ENCODE data around the gene ITIH5.

The ITIH5 gene

DNA sequence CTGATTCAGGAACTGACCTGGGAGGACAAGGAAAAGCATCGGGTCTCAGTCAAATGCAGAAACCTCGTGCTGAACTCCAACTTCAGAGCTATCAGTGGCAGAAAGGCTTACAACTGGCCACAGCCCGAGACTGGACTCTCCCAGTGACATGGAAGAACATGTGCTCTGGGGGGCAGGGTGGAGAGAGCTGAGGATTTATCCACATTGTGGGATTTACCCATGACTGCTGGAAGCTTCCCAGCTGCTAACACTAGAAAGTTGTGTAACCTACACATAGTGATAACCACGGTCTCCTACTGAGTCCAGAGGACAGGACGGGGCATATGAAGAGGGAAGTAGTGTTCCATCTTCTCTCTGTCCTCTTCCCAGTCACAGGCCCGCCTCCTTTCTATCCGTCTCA lies 103.4 kb downstream of the ITIH5 start:
- DNase-seq, result no peak
- H3K36me3 ChIP-seq (ENCODE audit: control insufficient read depth in 4 of 4, insufficient read depth in 4 of 4, low read length in 3 of 4), result no peaks in the 10 kb centered on the region
- H3K27me3 ChIP-seq (replicated peaks in 2 of 5; ENCODE audit: control insufficient read depth in 4 of 5, insufficient read depth in 5 of 5, low read length in 4 of 5), result no peaks in the 10 kb centered on the region
- no peak overlapping the region for H3K27ac ChIP-seq (ENCODE audit: insufficient read depth in 1 of 2, low read depth in 1 of 2, low read length in 2 of 2, poor library complexity in 1 of 2, severe bottlenecking in 2 of 2)
- H3K4me1 ChIP-seq (ENCODE audit: control extremely low read depth in 1 of 4, control insufficient read depth in 4 of 4, insufficient read depth in 4 of 4, low read length in 3 of 4), result peaks cover 0 to 5% (median 3%) of the 10 kb centered on the region in 4 experiments
- WGBS (ENCODE audit: insufficient coverage), result 89% methylated on average over 5 of the region's 7 CpGs
- CTCF ChIA-PET, result no interaction called here
- H3K9me3 ChIP-seq (ENCODE audit: control extremely low read depth in 1 of 5, control insufficient read depth in 4 of 5, insufficient read depth in 2 of 5, low read depth in 1 of 5, low read length in 4 of 5), result no peaks in the 10 kb centered on the region
- POLR2A ChIA-PET, result no interaction called here
- no peak overlapping the region for H3K4me3 ChIP-seq (ENCODE audit: control insufficient read depth in 1 of 7, extremely low read depth in 1 of 7, insufficient read depth in 4 of 7, low read depth in 2 of 7, low read length in 6 of 7)

DNA sequence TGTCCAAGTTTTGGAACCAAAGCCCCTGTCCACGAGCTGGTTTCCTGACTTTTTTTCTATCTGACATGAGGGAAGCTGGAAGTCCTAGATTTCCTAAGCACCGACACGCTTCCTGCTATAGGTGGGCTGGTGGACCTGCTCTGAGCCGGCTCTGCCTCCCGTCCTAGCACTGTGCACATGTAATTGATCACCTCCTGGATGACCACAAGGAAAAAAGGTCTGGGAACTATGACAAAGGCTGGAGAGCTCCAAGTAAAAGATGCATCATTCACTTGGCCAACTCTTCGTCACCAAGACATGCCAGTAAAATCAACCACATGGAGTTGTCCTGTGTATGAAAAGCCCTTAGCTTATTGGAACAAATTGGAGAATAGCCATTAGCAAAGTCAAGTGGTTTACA lies 104.8 kb downstream of the ITIH5 start:
- no peaks in the 10 kb centered on the region for H3K36me3 ChIP-seq (ENCODE audit: control insufficient read depth in 4 of 4, insufficient read depth in 4 of 4, low read length in 3 of 4)
- CTCF ChIA-PET, result interaction anchor here (1.0 to 1.2 kb wide), 2 partner anchors 11 to 36 kb away, joined by 3 to 4 read pairs; no protein-coding TSS in a partner anchor
- H3K4me1 ChIP-seq (ENCODE audit: control extremely low read depth in 1 of 4, control insufficient read depth in 4 of 4, insufficient read depth in 4 of 4, low read length in 3 of 4), result peaks cover 0 to 5% (median 3%) of the 10 kb centered on the region in 4 experiments
- POLR2A ChIA-PET, result no interaction called here
- H3K27me3 ChIP-seq (replicated peaks in 2 of 5; ENCODE audit: control insufficient read depth in 4 of 5, insufficient read depth in 5 of 5, low read length in 4 of 5), result peaks cover 0 to 4% (median 0%) of the 10 kb centered on the region in 5 experiments
- no peak overlapping the region for H3K4me3 ChIP-seq (ENCODE audit: control insufficient read depth in 1 of 7, extremely low read depth in 1 of 7, insufficient read depth in 4 of 7, low read depth in 2 of 7, low read length in 6 of 7)
- no peaks in the 10 kb centered on the region for H3K9me3 ChIP-seq (ENCODE audit: control extremely low read depth in 1 of 5, control insufficient read depth in 4 of 5, insufficient read depth in 2 of 5, low read depth in 1 of 5, low read length in 4 of 5)
- DNase-seq, result no peak
- WGBS (ENCODE audit: insufficient coverage), result 96% methylated on average over 6 of the region's 6 CpGs
- H3K27ac ChIP-seq (ENCODE audit: insufficient read depth in 1 of 2, low read depth in 1 of 2, low read length in 2 of 2, poor library complexity in 1 of 2, severe bottlenecking in 2 of 2), result no peak overlapping the region

GRCh38 chr10:7561216-7561893 lies 105.4 kb downstream of the ITIH5 start:
- CTCF ChIA-PET, result interaction anchor here (0.8 to 1.0 kb wide), 2 partner anchors 12 to 15 kb away, joined by 3 read pairs; no protein-coding TSS in a partner anchor
- 94% methylated on average over 19 of the region's 19 CpGs for WGBS (ENCODE audit: insufficient coverage)
- peaks cover 0 to 4% (median 0%) of the 10 kb centered on the region in 5 experiments for H3K27me3 ChIP-seq (replicated peaks in 2 of 5; ENCODE audit: control insufficient read depth in 4 of 5, insufficient read depth in 5 of 5, low read length in 4 of 5)
- POLR2A ChIA-PET, result no interaction called here
- no peaks in the 10 kb centered on the region for H3K36me3 ChIP-seq (ENCODE audit: control insufficient read depth in 4 of 4, insufficient read depth in 4 of 4, low read length in 3 of 4)
- no peaks in the 10 kb centered on the region for H3K9me3 ChIP-seq (ENCODE audit: control extremely low read depth in 1 of 5, control insufficient read depth in 4 of 5, insufficient read depth in 2 of 5, low read depth in 1 of 5, low read length in 4 of 5)
- peaks cover 0 to 5% (median 3%) of the 10 kb centered on the region in 4 experiments for H3K4me1 ChIP-seq (ENCODE audit: control extremely low read depth in 1 of 4, control insufficient read depth in 4 of 4, insufficient read depth in 4 of 4, low read length in 3 of 4)
- H3K27ac ChIP-seq (ENCODE audit: insufficient read depth in 1 of 2, low read depth in 1 of 2, low read length in 2 of 2, poor library complexity in 1 of 2, severe bottlenecking in 2 of 2), result no peak overlapping the region
- H3K4me3 ChIP-seq (ENCODE audit: control insufficient read depth in 1 of 7, extremely low read depth in 1 of 7, insufficient read depth in 4 of 7, low read depth in 2 of 7, low read length in 6 of 7), result no peak overlapping the region
- no peak for DNase-seq

DNA sequence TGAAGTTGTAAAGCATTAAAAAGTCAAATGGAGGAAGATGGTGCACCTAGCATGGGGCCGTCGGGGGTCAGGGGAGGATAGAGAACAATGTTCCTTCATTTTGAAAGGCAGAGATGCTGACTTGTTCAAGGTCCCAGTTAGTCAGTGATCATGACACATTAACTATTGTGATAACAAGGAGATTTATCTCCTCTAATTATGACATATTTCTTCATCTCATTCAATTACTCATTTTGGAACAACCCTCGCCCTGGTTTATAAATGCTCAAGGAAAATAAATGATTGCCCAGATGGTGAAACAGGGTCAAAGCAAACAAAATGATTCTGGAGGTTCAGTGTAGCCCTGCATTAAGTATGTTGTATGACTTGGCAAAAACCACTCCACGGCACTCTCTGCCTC lies 106.2 kb downstream of the ITIH5 start:
- ChIA-PET POLR2A (no interaction called here), CTCF (no interaction called here)
- H3K9me3 ChIP-seq (ENCODE audit: control extremely low read depth in 1 of 5, control insufficient read depth in 4 of 5, insufficient read depth in 2 of 5, low read depth in 1 of 5, low read length in 4 of 5), result no peaks in the 10 kb centered on the region
- DNase-seq, result no peak
- H3K4me1 ChIP-seq (ENCODE audit: control extremely low read depth in 1 of 4, control insufficient read depth in 4 of 4, insufficient read depth in 4 of 4, low read length in 3 of 4), result peaks cover 0 to 5% (median 3%) of the 10 kb centered on the region in 4 experiments
- H3K36me3 ChIP-seq (ENCODE audit: control insufficient read depth in 4 of 4, insufficient read depth in 4 of 4, low read length in 3 of 4), result no peaks in the 10 kb centered on the region
- peaks cover 0 to 4% (median 0%) of the 10 kb centered on the region in 5 experiments for H3K27me3 ChIP-seq (replicated peaks in 2 of 5; ENCODE audit: control insufficient read depth in 4 of 5, insufficient read depth in 5 of 5, low read length in 4 of 5)
- WGBS (ENCODE audit: insufficient coverage), result 100% methylated on average over 1 of the region's 4 CpGs
- H3K27ac ChIP-seq (ENCODE audit: insufficient read depth in 1 of 2, low read depth in 1 of 2, low read length in 2 of 2, poor library complexity in 1 of 2, severe bottlenecking in 2 of 2), result no peak overlapping the region
- H3K4me3 ChIP-seq (ENCODE audit: control insufficient read depth in 1 of 7, extremely low read depth in 1 of 7, insufficient read depth in 4 of 7, low read depth in 2 of 7, low read length in 6 of 7), result no peak overlapping the region

DNA sequence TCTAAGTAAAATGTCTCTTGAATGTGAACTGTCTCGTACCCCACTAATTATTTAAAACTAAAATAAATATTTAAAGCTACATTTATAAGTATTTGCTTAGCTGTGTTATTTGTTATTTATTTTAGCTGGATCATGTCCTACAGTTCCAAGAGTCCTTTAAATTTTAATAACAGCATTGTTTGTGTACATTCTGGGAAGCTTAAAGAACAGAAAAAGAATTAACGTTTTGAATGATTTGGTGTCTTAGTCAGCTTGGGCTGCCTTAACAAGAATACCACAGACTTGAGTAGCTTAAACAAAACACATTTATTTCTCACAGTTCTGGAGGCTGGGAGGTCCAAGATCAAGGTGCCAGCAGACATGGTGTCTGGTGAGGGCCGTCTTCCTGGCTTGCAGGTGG lies 107.4 kb downstream of the ITIH5 start:
- no peak overlapping the region for H3K27ac ChIP-seq (ENCODE audit: insufficient read depth in 1 of 2, low read depth in 1 of 2, low read length in 2 of 2, poor library complexity in 1 of 2, severe bottlenecking in 2 of 2)
- ChIA-PET CTCF (interaction anchor here (0.7 to 1.1 kb wide), 3 partner anchors 25 to 121 kb away, joined by 3 read pairs; no protein-coding TSS in a partner anchor), POLR2A (no interaction called here)
- no peaks in the 10 kb centered on the region for H3K36me3 ChIP-seq (ENCODE audit: control insufficient read depth in 4 of 4, insufficient read depth in 4 of 4, low read length in 3 of 4)
- WGBS (ENCODE audit: insufficient coverage), result 100% methylated on average over 2 of the region's 3 CpGs
- DNase-seq, result no peak
- H3K9me3 ChIP-seq (ENCODE audit: control extremely low read depth in 1 of 5, control insufficient read depth in 4 of 5, insufficient read depth in 2 of 5, low read depth in 1 of 5, low read length in 4 of 5), result no peaks in the 10 kb centered on the region
- H3K4me1 ChIP-seq (ENCODE audit: control extremely low read depth in 1 of 4, control insufficient read depth in 4 of 4, insufficient read depth in 4 of 4, low read length in 3 of 4), result peaks cover 0 to 5% (median 3%) of the 10 kb centered on the region in 4 experiments
- no peak overlapping the region for H3K4me3 ChIP-seq (ENCODE audit: control insufficient read depth in 1 of 7, extremely low read depth in 1 of 7, insufficient read depth in 4 of 7, low read depth in 2 of 7, low read length in 6 of 7)
- peaks cover 0 to 4% (median 0%) of the 10 kb centered on the region in 5 experiments for H3K27me3 ChIP-seq (replicated peaks in 2 of 5; ENCODE audit: control insufficient read depth in 4 of 5, insufficient read depth in 5 of 5, low read length in 4 of 5)

GRCh38 chr10:7558036-7558435 lies 108.7 kb downstream of the ITIH5 start:
- POLR2A ChIA-PET, result no interaction called here
- no peaks in the 10 kb centered on the region for H3K36me3 ChIP-seq (ENCODE audit: control insufficient read depth in 4 of 4, insufficient read depth in 4 of 4, low read length in 3 of 4)
- peak in 1 of 3 donors; percentile 3 for DNase-seq
- H3K27me3 ChIP-seq (replicated peaks in 2 of 5; ENCODE audit: control insufficient read depth in 4 of 5, insufficient read depth in 5 of 5, low read length in 4 of 5), result peaks cover 0 to 4% (median 0%) of the 10 kb centered on the region in 5 experiments
- no peak overlapping the region for H3K27ac ChIP-seq (ENCODE audit: insufficient read depth in 1 of 2, low read depth in 1 of 2, low read length in 2 of 2, poor library complexity in 1 of 2, severe bottlenecking in 2 of 2)
- H3K4me1 ChIP-seq (ENCODE audit: control extremely low read depth in 1 of 4, control insufficient read depth in 4 of 4, insufficient read depth in 4 of 4, low read length in 3 of 4), result no peaks in the 10 kb centered on the region
- no peak overlapping the region for H3K4me3 ChIP-seq (ENCODE audit: control insufficient read depth in 1 of 7, extremely low read depth in 1 of 7, insufficient read depth in 4 of 7, low read depth in 2 of 7, low read length in 6 of 7)
- CTCF ChIA-PET, result interaction anchor here (1.0 kb wide), 1 partner anchor 17 kb away, joined by 3 read pairs; no protein-coding TSS in a partner anchor
- no peaks in the 10 kb centered on the region for H3K9me3 ChIP-seq (ENCODE audit: control extremely low read depth in 1 of 5, control insufficient read depth in 4 of 5, insufficient read depth in 2 of 5, low read depth in 1 of 5, low read length in 4 of 5)
- 100% methylated on average over 3 of the region's 3 CpGs for WGBS (ENCODE audit: insufficient coverage)

GRCh38 chr10:7553531-7553930 lies 113.2 kb downstream of the ITIH5 start:
- POLR2A ChIA-PET, result no interaction called here

More at GRCh38 chr10:7553531-7553930, 113.2 kb downstream of the ITIH5 start:
- H3K27ac ChIP-seq (ENCODE audit: insufficient read depth in 1 of 2, low read depth in 1 of 2, low read length in 2 of 2, poor library complexity in 1 of 2, severe bottlenecking in 2 of 2), result no peak overlapping the region
- CTCF ChIA-PET, result no interaction called here
- H3K27me3 ChIP-seq (replicated peaks in 2 of 5; ENCODE audit: control insufficient read depth in 4 of 5, insufficient read depth in 5 of 5, low read length in 4 of 5), result peaks cover 0 to 4% (median 0%) of the 10 kb centered on the region in 5 experiments
- 93% methylated on average over 4 of the region's 10 CpGs for WGBS (ENCODE audit: insufficient coverage)
- no peak overlapping the region for H3K4me3 ChIP-seq (ENCODE audit: control insufficient read depth in 1 of 7, extremely low read depth in 1 of 7, insufficient read depth in 4 of 7, low read depth in 2 of 7, low read length in 6 of 7)
- H3K9me3 ChIP-seq (ENCODE audit: control extremely low read depth in 1 of 5, control insufficient read depth in 4 of 5, insufficient read depth in 2 of 5, low read depth in 1 of 5, low read length in 4 of 5), result no peaks in the 10 kb centered on the region
- no peak for DNase-seq
- H3K4me1 ChIP-seq (ENCODE audit: control extremely low read depth in 1 of 4, control insufficient read depth in 4 of 4, insufficient read depth in 4 of 4, low read length in 3 of 4), result no peaks in the 10 kb centered on the region
- no peaks in the 10 kb centered on the region for H3K36me3 ChIP-seq (ENCODE audit: control insufficient read depth in 4 of 4, insufficient read depth in 4 of 4, low read length in 3 of 4)
